Cerebellar nuclear complex (tissue), 1 donor: ENCODE measurements around the gene MOXD1.
"Not testable (repeated sequence)": the region's sequence is repeated elsewhere in the genome, so short reads cannot be mapped to it uniquely, and the experiment has no call there.

Experiments used
- DNase-seq, 2 experiments: peaks; one replicate each; lab custom pipeline; 2025; lab: John Stamatoyannopoulos, UW

Gene MOXD1

DNA sequence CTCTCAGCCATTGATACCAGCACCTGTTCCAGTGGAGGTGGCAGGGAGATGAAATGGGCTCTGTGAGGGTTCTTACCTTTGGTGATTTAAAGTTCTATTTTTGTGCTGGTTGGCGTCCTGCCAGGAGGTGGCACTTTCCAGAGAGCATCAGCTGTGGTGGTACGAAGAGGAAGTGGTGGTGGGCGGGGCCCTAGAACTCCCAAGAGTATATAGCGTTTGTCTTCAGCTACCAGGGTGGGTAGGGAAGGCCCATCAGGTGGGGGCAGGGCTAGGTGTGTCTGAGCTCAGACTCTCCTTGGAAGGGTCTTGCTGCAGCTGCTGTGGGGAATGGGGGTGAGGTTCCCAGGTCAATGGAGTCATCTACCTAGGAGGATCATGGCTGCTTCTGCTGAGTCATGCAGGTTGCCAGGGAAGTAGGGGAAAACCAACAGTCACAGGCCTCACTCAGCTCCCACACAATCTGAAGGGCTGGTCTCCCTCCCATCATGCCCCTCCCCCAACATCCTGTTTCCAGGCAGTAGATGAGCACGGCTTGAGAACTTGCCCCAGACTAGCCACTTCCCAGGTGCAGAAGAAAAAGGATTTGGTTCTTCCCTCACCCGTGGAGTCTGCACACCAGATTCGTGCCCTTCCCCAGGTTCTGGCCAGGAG lies 46.6 kb downstream of the MOXD1 start:
- no peak for DNase-seq

GRCh38 chr6:132351986-132352385 lies 49.3 kb downstream of the MOXD1 start:
- not testable (repeated sequence) for DNase-seq

DNA sequence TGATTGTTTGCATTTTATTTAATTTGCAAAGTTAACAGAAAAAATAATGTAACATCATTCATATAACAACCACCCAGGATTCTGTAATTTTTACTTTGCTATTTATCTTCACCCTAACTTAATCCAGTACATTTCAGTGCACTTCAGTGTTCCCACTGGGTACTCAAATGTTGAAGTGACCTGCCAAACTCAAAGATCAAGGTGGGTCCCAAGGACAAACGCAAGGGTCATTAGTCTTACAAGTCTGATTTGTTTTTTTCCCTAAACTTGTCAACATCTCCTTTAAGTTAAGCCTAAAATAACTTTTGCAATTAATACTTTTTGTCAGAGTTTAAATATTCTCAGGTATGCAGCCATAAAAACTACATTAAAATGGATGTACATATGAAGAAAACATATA lies 53.0 kb downstream of the MOXD1 start:
- DNase-seq, result no peak

DNA sequence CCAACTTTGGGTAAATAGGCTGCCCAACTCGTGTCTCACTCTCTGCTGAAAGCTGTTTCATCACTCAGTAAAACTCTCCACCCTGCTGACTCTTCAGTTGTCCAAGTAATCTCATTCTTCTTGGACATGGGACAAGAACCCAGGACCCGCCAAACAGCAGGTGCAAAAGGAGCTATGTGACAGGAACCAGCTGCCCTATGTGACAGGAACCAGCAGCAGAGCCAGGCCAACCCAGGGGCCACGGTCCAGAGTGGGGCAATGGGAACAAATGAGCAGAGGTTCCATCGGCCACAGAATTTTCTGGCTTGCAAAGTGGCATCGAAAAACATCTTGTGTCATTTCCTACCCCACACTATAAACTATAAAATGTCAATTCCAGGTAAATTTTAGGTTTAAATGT lies 56.5 kb downstream of the MOXD1 start:
- no peak for DNase-seq

GRCh38 chr6:132341646-132342045 lies 59.6 kb downstream of the MOXD1 start:
- no peak for DNase-seq

- no peak for DNase-seq
These were observed 66.8 kb downstream of the MOXD1 start for GRCh38 chr6:132334521-132334885.

DNA sequence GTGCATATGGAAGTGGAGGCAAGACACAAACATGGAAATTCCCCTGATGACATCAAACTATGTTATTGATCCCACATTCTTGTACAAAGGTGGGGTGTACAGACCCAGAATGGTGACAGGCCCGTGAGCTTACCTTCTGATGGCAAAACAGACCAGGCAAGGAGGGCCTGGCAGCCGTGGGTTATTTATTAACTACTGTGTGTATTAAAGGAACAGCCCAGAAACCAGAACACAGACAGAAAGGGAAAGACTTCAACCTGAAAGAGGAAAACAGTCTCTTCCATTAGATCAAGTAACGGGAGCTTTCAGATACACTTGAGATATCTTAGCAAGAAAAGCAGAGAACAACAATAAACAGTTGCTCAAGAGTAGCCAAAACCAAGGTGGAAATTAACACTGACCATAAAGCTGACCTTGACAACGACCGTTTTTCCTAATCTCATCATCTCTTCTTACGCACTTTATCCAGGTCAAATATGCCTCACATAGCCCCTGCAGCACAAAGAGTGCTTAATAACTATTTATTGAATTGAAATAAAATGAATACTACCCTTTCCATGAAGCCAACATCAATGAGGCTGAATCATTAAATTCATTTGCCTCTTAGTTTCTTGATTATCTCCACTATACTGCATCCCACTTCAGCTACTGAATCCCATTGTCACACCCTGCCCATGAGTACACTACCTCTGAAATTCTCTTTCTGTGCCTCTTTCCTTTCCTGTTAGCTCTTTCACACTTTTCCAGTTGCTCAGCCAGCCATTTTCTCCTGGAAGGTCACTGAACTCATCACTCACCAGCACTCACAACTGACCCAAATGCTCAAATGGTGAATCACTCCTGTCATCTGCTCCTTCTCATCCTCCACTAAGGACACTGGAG lies 67.4 kb downstream of the MOXD1 start:
- no peak for DNase-seq

- no peak for DNase-seq
These were observed 70.5 kb downstream of the MOXD1 start for GRCh38 chr6:132330759-132331158.

- no peak for DNase-seq
These were observed 78.9 kb downstream of the MOXD1 start for GRCh38 chr6:132322398-132322797.

DNA sequence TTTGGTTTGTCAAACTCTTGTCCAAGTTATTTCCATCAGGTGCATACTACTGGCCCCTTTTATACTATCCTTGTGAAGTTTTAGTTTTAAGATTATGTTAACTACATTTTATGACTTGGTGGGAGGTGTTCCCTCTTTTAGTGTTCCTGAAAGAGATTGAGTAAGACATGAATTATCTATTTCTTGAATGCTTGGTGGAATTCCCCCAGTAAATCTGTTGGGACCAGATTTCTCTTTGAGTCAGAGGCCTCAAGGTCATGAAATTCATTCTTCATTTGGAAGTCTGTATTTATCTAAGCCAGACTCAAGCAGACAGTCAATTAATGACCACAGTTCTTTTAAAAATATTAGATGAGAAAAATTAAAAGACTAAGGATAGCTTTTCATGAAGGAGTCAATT lies 81.3 kb downstream of the MOXD1 start:
- DNase-seq, result no peak

DNA sequence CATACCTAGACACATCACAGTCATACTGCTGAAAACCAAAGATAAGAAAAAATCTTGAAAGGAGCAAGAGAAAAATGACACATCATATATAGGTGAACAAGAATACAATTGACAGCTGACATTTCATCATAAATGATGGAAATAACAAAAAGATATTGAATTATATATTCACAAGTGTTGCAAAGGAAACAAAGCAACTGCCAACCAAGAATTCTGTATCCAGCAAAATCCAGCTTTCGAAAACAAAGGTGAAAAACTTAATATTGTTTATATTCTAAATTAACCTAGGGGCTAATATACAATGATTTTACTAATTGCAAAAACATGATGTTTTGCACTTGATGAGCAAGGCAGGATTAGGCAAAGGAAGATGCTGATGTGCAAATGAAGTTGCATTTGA lies 84.3 kb downstream of the MOXD1 start:
- DNase-seq, result no peak

DNA sequence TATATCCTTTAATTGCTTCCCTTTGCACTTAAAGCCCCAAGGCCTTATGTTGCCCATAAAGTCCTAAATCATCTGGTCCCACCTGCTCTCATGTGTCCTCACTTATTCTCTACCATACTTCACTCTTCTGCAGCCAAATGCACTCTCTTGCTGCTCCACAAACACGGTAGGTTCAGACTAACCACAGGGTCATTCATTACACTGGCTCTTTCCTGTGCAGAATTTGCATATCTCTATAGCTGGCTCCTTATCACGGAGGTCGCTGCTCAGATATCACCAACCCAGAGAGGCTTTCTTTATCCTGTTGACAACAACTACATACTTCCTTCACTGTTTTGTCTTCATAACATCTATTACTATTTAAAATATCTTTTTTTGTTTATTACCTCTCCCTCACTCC lies 86.8 kb downstream of the MOXD1 start:
- DNase-seq, result no peak

DNA sequence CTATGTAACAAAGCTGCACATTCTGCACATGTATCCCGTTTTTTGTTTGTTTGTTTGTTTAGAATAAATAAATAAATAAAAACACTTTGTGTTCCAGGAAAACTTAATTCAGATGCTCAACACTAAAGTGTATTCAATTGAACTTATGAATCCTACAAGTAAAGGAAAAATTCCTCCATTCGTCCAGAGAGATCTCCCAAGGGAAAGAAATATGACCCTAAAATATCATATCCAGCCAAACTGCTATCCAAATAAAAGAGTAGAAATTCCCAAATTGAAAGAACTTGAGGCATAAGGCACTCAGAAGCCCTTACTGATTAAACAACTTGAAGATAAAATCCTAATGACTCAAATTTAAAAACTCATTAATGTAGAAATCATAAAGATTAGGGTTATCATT lies 90.4 kb downstream of the MOXD1 start:
- no peak for DNase-seq

DNA sequence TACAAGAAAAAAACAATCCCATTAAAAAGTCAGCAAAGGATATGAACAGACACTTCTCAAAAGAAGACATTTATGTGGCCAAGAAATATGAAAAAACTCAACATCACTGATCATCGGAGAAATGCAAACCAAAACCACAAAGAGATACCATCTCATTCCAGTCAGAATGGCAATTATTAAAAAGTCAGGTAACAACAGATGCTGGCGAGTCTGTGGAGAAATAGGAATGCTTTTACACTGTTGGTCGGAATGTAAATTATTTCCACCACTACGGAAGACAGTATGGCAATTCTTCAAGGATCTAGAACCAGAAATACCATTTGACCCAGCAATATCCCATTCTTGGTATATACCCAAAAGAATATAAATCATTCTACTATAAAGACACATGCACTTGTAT lies 91.1 kb downstream of the MOXD1 start:
- not testable (repeated sequence) for DNase-seq

DNA sequence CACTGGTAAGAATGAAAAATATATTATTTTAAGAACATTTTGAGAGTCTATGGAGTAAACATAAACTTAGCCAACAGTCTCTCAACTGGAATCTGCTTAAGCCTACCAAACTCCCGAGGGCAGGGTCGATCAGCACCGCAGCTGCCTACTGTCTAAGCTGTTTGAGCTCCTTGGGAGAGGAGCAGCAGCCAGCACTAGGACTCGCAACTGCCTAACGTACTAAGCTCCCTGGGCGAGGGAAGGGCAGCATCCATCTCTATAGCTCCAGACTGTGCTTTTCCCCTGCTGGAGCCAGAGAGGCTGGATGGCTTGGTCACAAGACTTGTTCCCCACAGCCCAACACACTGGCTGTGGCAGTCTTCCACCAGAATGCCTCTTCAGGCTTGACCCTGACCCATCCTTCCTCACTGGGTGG lies 96.4 kb downstream of the MOXD1 start:
- DNase-seq, result no peak

GRCh38 chr6:132300323-132300949 lies 100.8 kb downstream of the MOXD1 start:
- DNase-seq, result no peak

GRCh38 chr6:132298344-132298949 lies 102.8 kb downstream of the MOXD1 start:
- DNase-seq, result no peak

DNA sequence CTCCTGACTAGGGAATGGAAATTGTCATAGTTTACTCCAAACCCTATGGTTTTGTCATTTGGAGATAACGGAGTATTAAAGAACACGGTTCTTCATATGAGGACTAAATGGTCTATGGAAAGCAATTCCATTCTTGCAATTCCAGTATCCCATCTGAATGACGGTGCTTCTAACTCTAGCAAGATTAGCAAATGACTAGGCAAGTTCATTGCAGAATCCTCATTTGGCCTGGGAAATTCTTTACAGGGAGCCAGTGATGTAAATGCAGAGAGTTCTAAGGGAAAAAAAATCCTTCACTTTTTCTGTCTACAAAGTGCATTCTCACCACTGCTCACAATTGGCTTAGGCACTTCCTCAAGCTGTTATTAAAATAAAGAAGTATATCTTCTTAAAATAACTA lies 111.5 kb downstream of the MOXD1 start:
- no peak for DNase-seq

DNA sequence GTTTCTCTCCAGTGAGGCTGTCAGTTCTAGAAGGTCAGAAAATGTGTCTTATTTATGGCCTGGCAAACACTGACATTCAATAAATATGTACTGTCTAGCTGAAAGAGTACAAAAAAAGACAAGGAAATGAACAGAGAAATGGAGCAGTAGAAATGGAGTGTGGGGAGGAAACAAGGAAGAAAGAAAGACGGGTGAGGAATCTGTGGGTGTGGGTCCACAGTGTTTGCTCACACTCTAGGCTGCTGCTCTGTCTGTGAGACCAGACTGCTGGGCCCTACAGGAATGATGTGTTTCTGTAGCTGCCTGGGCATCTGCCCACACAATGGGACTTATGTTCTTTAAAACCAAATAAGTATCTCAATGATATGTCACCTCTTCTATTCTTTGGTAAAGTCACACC lies 114.2 kb downstream of the MOXD1 start:
- DNase-seq, result no peak

DNA sequence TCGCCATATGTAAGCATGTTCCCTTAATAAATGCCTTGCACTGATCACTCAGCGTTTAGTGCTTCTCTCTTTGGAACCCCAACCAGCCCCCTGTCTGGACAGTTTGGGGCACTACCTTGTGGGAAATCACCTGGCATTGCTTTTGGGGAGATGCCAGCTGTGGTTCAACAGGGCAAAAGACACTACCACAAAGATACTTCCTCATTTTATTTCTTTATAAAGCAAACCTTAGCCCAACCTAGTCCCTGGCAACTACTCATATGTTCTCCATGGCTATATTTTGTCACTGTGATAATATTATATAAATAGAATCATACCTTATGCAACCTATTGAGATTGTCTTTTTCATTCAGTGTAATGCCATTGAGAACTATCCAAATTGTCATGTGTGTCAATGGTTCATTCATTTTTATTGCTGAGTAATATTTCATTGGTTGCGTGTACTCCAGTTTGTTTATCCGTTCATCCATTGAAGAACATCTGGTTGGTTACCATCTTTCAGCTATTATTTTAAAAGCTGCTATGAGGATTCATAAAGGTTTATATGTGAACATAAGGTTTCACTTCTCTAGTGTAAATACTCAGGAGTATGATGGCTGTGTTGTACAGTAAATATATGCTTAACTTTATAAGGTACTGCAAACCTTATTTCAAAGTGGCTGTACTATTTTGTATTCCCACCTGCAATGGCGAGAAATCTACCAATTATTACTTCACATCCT lies 114.8 kb downstream of the MOXD1 start:
- no peak for DNase-seq

GRCh38 chr6:132285004-132285780 lies 116.1 kb downstream of the MOXD1 start:
- no peak for DNase-seq
